Suprapubic skin (tissue), 3 donors: ENCODE results near the gene KCNE3.

Source experiments
- EP300 ChIP-seq: sonication (generic); formaldehyde crosslinking; IDR thresholded peaks from one replicate; pipeline ENCODE4 v1.6.1; 2017; ENCODE audit warnings: antibody characterized with exemption
- POLR2A ChIP-seq, 2 donors: fragments of 450-650 bp; IDR thresholded peaks; one replicate each; pipeline ENCODE4 v1.6.1; 2017; ENCODE audit warnings: antibody characterized with exemption in 2 of 2, mild to moderate bottlenecking in 2 of 2, moderate library complexity in 2 of 2
- TF ChIP-seq, protein P1 (sequence below), 2 donors: fragments of 200-600 bp in 1 of 2; fragments of 450-650 bp in 1 of 2; sonication (generic) in 1 of 2; IDR thresholded peaks; one replicate each; pipeline ENCODE4 v1.5.1; 2016 to 2019; ENCODE audit warnings: antibody characterized with exemption in 2 of 2, mild to moderate bottlenecking in 1 of 2, moderate library complexity in 1 of 2

- TF ChIP-seq, protein P1, sequence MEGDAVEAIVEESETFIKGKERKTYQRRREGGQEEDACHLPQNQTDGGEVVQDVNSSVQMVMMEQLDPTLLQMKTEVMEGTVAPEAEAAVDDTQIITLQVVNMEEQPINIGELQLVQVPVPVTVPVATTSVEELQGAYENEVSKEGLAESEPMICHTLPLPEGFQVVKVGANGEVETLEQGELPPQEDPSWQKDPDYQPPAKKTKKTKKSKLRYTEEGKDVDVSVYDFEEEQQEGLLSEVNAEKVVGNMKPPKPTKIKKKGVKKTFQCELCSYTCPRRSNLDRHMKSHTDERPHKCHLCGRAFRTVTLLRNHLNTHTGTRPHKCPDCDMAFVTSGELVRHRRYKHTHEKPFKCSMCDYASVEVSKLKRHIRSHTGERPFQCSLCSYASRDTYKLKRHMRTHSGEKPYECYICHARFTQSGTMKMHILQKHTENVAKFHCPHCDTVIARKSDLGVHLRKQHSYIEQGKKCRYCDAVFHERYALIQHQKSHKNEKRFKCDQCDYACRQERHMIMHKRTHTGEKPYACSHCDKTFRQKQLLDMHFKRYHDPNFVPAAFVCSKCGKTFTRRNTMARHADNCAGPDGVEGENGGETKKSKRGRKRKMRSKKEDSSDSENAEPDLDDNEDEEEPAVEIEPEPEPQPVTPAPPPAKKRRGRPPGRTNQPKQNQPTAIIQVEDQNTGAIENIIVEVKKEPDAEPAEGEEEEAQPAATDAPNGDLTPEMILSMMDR (IDR thresholded peaks at IDR 0.05) = no peak
- no peak for TF ChIP-seq POLR2A (IDR thresholded peaks at IDR 0.05)
- TF ChIP-seq EP300 = no peak
Observed at GRCh38 chr11:74425100-74425499, 42.2 kb downstream of the KCNE3 start.
